ENCODE measurements around the gene COG1. TPM values are rescaled to one million over a fixed set of nuclear protein-coding genes. Genes with fewer than 3 reads are reported as not detected.

COG1 gene
- total RNA-seq, 2 experiments from 2014 or later, result 26.6 to 33.9 TPM

DNA sequence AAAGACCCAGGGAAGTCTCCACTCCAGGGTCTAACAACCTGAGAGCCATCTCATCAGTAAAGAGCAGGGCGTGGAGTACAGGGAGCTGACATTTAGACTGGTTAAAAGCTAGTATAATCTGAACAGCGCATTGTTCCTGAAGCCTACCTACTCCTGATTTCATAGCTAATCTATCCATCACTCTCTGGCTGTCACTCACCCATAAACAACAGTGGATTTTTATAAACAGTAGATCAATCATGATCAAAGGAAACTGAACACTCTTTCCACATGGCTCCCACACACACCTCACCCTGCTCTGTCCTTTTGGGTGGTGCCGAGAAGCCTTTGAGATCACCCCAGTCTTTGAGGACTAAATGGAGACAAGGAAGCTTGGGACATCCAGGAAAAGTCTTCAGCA lies 13.0 kb upstream of the COG1 start:
- CTCF ChIA-PET, result interaction anchor here (0.9 kb wide), 1 partner anchor 11 kb away, joined by 4 read pairs; no protein-coding TSS in a partner anchor
- Mint-ChIP-seq H3K9me3 (ENCODE audit: low read depth) (no peaks in the 10 kb centered on the region), H3K4me3 (no peak overlapping the region), H3K27me3 (no peaks in the 10 kb centered on the region), H3K4me1 (peaks cover 1% of the 10 kb centered on the region), H3K36me3 (no peaks in the 10 kb centered on the region), H3K27ac (no peak overlapping the region)
- DNase-seq (no peak), ATAC-seq (no peak)

DNA sequence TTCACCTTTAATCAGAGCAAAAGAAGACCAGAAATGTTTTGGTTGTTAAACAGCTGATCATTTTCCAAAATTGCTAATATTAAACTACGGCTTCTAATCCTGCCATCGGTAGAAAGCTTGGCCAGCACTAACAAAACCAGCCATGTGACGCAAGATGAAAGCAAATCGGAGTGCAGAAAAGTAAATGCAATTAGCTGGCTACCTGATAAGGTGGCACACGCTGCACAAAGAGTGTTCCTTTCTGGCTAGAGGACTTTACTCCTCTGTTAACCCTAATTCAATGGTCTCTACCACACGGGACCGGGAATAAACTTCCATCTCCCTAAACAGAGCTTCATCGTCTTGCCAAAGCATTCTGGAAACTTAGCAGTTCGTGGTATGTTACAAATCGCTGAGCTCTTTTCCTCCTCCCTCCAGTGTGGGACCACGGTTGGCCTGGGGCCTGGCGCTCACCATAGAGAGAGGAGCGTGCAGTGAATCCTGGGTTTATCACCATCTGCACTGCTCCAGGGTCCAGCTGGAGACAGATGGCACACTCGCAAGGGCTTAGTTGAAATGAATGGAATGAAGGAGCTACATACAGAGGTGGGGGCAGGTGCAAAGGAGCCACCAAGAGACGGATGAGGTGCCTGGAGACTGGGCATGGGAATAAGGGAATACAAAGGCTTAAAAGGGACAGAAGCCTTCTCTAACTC lies 10.1 kb upstream of the COG1 start:
- DNase-seq (no peak), ATAC-seq (no peak)
- Mint-ChIP-seq H3K27ac (no peak overlapping the region), H3K9me3 (ENCODE audit: low read depth) (no peaks in the 10 kb centered on the region), H3K27me3 (no peaks in the 10 kb centered on the region), H3K4me1 (peaks cover 1% of the 10 kb centered on the region), H3K36me3 (no peaks in the 10 kb centered on the region), H3K4me3 (no peak overlapping the region)
- CTCF ChIA-PET, result interaction anchor here (1.3 to 1.4 kb wide), 2 partner anchors 9 to 73 kb away, joined by 3 to 4 read pairs; no protein-coding TSS in a partner anchor

DNA sequence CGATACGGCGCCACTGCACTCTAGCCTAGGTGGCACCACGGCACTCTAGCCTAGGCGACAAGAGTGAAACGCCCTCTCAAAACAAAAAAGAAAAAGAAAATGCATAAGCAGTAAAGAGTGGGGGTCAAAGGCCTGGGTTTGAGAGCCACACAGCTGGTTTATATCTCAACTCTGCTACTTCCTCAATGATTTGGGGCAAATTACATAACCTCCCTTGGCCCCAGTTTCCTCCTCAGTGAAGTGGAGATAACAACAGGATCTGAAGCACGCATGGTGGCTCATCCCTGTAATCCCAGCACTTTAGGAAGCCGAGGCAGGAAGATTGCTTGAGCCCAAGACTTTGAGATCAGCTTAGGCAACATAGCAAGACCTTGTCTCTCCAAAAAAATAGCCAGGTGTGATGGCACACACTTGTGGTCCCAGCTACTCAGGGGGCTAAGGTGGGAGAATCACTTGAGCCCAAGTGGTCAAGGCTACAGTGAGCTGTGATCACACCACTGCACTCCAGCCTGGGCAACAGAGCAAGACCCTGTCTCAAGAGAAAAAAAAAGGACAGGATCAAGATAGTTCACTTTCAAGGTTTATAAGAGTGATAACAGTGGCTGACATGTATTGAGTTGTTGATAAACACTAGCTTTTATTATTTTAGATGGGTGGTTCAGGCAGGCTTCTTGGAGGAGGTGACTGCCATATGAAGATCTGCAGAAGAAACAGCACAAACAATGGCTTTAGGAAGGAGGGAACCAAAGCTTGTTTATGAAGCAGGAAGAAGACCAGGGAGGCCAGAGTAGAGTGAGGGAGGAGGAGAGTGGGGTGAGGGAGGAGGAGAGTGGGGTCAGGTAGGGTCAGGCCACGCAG lies 8.5 kb upstream of the COG1 start:
- no peak overlapping the region for H3K27ac Mint-ChIP-seq
- ATAC-seq, result no peak
- CTCF ChIA-PET, result interaction anchor here (1.0 to 1.5 kb wide), 2 partner anchors 186 to 624 kb away, joined by 4 to 5 read pairs; no protein-coding TSS in a partner anchor
- DNase-seq, result no peak
- H3K4me1 Mint-ChIP-seq, result peaks cover 1% of the 10 kb centered on the region
- no peaks in the 10 kb centered on the region for H3K36me3 Mint-ChIP-seq
- no peaks in the 10 kb centered on the region for H3K27me3 Mint-ChIP-seq
- H3K9me3 Mint-ChIP-seq (ENCODE audit: low read depth), result no peaks in the 10 kb centered on the region
- H3K4me3 Mint-ChIP-seq, result no peak overlapping the region

DNA sequence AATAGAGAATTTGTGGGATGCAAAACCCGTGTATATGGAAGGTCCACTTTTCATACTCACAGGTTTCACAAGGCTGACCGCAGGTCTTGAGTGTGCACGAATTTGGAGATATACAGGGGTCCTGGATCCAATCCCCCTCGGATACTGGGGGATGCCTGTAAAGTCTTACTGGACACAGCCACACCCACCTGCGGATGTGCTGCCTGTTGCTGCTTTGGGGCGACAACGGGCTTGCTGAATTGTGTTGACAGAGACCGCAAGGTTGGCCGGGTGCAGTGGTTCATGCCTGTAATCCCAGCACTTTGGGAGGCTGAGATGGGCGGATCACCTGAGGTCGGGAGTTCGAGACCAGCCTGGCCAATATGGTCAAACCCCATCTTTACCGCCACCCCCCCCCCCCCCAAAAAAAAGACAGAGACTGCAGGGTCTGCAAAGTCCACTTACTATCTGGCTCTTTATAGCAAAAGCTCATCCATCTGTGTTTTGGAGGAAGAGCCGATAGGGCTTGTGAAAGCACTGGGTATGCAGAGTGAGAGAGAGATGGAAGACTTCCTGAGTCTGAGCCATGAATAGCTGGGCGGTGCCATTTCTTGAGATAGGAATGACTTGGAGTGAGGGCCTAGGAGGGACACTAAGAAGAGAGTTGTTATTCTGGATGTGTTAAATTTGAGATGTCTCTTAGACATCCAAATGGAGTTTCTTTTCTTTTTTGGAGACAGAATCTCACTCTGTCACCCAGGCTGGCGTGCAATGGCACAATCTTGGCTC lies 6.4 kb upstream of the COG1 start:
- no peak overlapping the region for H3K4me3 Mint-ChIP-seq
- DNase-seq, result no peak
- no peak for ATAC-seq
- H3K36me3 Mint-ChIP-seq, result no peaks in the 10 kb centered on the region
- H3K4me1 Mint-ChIP-seq, result peaks cover 13% of the 10 kb centered on the region
- H3K27ac Mint-ChIP-seq, result no peak overlapping the region
- H3K27me3 Mint-ChIP-seq, result no peaks in the 10 kb centered on the region
- H3K9me3 Mint-ChIP-seq (ENCODE audit: low read depth), result no peaks in the 10 kb centered on the region
- CTCF ChIA-PET, result interaction anchor here (1.1 kb wide), 1 partner anchor 459 kb away, joined by 5 read pairs; no protein-coding TSS in a partner anchor

DNA sequence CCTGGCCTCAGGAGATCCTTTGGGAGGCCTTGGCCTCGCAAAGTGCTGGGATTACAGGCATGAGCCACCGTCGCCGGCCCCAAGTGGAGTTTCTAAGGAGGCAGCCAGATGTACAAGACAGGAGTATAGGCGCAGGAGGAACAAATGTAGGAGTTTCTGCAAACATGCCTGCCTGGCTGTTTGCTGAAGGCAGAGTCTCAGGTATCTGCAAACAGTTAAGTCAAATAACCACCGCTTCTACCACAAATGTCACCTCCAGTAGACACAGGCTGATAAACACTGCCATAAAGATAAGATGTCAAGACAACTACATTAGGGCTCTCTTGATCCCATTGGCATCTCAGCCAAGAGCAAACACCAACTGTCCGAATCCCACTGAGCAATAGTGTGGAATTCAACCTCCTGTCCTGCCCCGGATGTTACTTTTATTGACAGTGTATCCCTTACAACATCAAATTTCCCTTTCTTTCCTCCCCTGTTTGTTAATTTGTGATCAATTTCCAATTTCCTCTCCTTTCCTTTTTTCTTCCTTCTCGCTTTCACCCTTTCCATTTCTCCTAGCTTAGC lies 5.6 kb upstream of the COG1 start:
- ATAC-seq (no peak), DNase-seq (no peak)
- H3K27me3 Mint-ChIP-seq, result no peaks in the 10 kb centered on the region
- CTCF ChIA-PET, result interaction anchor here (7.8 kb wide), 1 partner anchor 461 kb away, joined by 85 read pairs; no protein-coding TSS in a partner anchor
- peaks cover 15% of the 10 kb centered on the region for H3K4me1 Mint-ChIP-seq
- no peak overlapping the region for H3K27ac Mint-ChIP-seq
- H3K9me3 Mint-ChIP-seq (ENCODE audit: low read depth), result no peaks in the 10 kb centered on the region
- H3K4me3 Mint-ChIP-seq, result no peak overlapping the region
- no peaks in the 10 kb centered on the region for H3K36me3 Mint-ChIP-seq

DNA sequence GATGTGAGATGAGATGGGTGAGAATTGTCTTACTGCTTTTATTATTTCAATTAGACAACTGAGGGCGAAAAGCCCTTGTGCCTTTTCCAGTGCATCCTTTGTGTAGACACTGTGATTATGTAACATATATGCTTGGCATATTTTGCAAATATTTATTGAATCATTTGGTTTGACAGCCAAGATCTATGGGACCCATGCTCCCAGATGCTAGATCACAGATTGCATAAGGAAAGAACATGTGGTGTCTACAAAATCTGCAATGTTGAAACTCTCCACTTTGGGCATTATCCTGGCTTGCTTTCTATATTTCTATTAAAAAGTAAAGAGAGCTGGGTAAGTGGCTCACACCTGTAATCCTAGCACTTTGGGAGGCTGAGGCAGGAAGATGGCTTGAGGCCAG lies 4.8 kb upstream of the COG1 start:
- Mint-ChIP-seq H3K27me3 (no peaks in the 10 kb centered on the region), H3K27ac (no peak overlapping the region), H3K9me3 (ENCODE audit: low read depth) (no peaks in the 10 kb centered on the region), H3K36me3 (no peaks in the 10 kb centered on the region), H3K4me1 (peaks cover 15% of the 10 kb centered on the region), H3K4me3 (no peak overlapping the region)
- no peak for ATAC-seq
- CTCF ChIA-PET, result interaction anchor here (5.0 to 7.8 kb wide), 2 partner anchors 40 to 462 kb away, joined by 30 to 85 read pairs; no protein-coding TSS in a partner anchor
- DNase-seq, result no peak

DNA sequence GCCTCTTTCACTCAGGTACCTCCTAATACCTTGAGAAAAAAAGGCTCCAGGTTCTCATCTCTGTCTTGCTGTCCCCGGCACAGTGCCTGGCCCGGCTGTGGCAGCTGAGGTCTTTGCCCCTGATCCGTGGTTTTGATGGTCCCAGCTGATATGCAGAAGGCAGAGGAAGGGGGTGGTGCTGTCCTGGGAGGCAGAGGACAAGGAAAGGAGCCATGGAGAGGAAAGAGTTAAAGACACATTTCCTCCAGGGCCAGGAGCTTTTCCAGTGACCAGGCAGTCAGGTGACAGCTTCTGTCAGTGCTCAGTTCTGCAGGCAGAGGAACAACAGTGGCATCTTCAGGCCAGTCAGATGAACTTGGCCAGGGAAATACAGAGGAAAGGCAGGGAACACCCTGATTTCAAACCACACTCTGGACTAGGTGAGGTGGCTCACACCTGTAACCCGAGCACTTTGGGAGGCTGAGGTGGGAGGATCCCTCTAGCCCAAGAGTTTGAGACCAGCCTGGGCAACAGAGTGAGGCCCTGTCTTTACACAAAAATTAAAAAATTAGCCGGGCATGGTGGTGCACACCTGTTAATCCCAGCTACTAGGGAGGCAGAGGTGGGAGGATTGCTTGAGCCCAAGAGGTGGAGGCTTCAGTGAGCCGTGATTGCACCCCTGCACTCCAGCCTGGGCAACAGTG lies 3.3 kb upstream of the COG1 start:
- DNase-seq (no peak), ATAC-seq (no peak)
- CTCF ChIA-PET, result interaction anchor here (0.6 to 7.8 kb wide), 6 partner anchors 38 to 633 kb away, joined by 3 to 85 read pairs (median 8); no protein-coding TSS in a partner anchor
- no peaks in the 10 kb centered on the region for H3K36me3 Mint-ChIP-seq
- H3K27me3 Mint-ChIP-seq, result no peaks in the 10 kb centered on the region
- H3K4me3 Mint-ChIP-seq, result no peak overlapping the region
- peaks cover 21% of the 10 kb centered on the region for H3K4me1 Mint-ChIP-seq
- H3K9me3 Mint-ChIP-seq (ENCODE audit: low read depth), result no peaks in the 10 kb centered on the region
- no peak overlapping the region for H3K27ac Mint-ChIP-seq

DNA sequence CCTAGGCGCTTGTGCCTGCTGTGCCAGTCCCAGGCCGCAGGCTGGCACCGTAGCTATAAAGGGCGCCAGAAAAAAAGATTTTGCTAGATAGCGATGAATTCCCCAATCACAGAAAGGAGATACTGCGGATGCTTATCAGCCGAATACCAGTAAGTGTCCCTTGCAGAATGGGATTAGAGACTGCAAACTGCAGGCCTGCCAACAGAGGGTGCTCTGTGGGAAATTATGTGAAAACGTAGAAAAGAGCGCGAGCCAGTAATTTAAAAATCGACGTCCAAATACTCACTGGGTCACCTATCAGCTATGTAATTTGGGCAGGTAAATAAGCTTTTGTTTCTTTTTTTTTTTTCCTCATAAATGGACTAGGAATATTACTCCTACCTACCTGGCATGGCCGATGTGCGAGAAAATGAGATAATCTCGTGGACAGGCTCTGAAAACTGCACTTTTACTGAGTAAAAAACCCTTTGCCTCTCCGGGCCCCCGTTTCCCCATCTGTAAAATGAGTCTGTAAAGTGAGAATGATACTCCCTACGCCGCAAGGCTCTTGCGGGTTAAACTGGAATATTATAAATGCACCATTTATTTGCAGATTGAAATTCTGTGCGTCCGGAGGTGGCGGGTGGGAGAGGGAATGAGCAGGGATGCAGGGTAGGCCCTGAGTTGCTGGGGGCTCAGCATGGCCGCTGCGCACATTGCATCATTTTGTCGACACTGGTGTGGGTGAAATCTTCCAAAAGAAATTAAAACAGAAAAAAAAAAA lies 1.2 kb upstream of the COG1 start:
- DNase-seq (peak; percentile 80), ATAC-seq (peak; percentile 11)
- CTCF ChIA-PET, result interaction anchor here (0.5 to 7.8 kb wide), 26 partner anchors 9 to 635 kb away, joined by 3 to 85 read pairs (median 4); a partner anchor contains a TSS
- no peaks in the 10 kb centered on the region for H3K27me3 Mint-ChIP-seq
- H3K36me3 Mint-ChIP-seq, result peaks cover 3% of the 10 kb centered on the region
- H3K4me1 Mint-ChIP-seq, result peaks cover 23% of the 10 kb centered on the region
- peak overlapping the region; percentile 92 for H3K4me3 Mint-ChIP-seq
- H3K27ac Mint-ChIP-seq, result peak overlapping the region; percentile 93
- H3K9me3 Mint-ChIP-seq (ENCODE audit: low read depth), result no peaks in the 10 kb centered on the region

DNA sequence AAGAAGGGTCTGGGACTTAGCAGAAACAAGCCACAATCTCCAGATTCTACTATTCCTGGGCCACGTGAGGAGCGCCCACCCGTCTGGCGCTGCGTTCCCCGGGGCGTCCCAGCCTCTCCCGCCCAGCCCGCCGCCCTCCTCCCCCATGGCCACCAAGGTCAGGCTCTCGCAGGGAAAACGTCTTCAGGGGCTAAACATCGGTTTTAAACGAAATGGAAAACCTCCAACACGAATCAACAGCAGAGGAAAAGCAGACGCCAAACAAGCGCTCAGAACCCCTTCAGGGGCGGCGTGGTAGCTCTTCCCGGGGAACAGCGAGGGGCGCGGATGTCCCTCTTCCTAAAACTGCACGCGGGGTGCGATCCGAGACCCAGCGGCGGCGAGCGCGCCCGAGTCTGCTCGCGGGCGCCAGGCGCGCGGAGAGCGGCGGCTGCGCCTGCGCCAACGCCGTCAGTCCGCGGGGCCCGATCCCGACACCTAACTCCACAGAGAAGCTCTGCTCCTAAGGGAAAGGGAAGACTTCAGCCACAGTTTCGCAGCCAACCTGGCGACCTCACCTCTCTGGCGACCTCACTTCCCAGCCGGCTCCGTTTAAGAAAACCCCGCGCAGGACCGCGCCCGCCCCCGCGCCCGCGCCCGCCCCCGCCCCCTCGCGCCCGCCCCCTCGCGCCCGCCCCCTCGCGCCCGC lies 505 bp upstream of the COG1 start:
- H3K27ac Mint-ChIP-seq, result peak overlapping the region; percentile 93
- peaks cover 23% of the 10 kb centered on the region for H3K4me1 Mint-ChIP-seq
- H3K9me3 Mint-ChIP-seq (ENCODE audit: low read depth), result no peaks in the 10 kb centered on the region
- CTCF ChIA-PET, result interaction anchor here (0.8 to 7.8 kb wide), 21 partner anchors 10 to 635 kb away, joined by 3 to 85 read pairs (median 5); a partner anchor contains a TSS
- peaks cover 10% of the 10 kb centered on the region for H3K36me3 Mint-ChIP-seq
- H3K27me3 Mint-ChIP-seq, result no peaks in the 10 kb centered on the region
- peak; percentile 74 for DNase-seq
- peak; percentile 83 for ATAC-seq
- H3K4me3 Mint-ChIP-seq, result peak overlapping the region; percentile 92

DNA sequence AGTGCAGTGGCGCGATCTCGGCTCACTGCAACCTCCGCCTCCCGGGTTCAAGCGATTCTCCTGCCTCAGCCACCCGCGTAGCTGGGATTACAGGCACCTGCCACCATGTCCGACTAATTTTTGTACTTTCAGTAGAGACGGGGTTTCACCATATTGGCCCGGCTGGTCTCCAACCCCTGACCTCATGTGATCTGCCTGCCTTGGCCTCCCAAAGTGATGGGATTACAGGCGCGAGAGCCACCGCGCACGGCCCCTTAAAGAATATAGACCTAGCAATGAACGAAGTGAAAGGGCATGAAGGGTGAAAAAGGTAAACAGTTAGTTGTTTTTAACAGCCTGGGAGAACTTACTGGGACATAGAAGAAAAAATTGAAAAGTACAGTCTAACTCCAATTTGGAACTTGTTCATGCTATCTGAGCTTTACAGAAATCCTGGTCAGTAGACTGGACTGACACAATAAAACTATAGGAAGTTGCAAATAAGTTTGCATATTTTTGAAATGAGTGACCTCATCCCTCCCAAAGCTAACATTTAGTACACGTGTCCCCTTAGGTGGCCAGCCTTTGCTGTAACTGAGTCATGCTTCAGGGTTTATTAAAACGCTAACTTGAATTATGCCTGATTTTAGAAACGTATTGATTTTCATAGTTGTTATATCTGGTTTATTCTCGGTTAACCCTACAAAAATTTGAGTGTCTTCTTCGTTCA lies 1.8 kb downstream of the COG1 start:
- no peak for DNase-seq
- CTCF ChIA-PET, result interaction anchor here (1.0 to 7.8 kb wide), 4 partner anchors 13 to 637 kb away, joined by 3 to 85 read pairs (median 3); no protein-coding TSS in a partner anchor
- peak overlapping the region; percentile 6 for H3K27ac Mint-ChIP-seq
- H3K36me3 Mint-ChIP-seq, result peaks cover 26% of the 10 kb centered on the region
- peaks cover 23% of the 10 kb centered on the region for H3K4me1 Mint-ChIP-seq
- peak overlapping the region; percentile 34 for H3K4me3 Mint-ChIP-seq
- ATAC-seq, result no peak
- H3K27me3 Mint-ChIP-seq, result no peaks in the 10 kb centered on the region
- H3K9me3 Mint-ChIP-seq (ENCODE audit: low read depth), result no peaks in the 10 kb centered on the region

DNA sequence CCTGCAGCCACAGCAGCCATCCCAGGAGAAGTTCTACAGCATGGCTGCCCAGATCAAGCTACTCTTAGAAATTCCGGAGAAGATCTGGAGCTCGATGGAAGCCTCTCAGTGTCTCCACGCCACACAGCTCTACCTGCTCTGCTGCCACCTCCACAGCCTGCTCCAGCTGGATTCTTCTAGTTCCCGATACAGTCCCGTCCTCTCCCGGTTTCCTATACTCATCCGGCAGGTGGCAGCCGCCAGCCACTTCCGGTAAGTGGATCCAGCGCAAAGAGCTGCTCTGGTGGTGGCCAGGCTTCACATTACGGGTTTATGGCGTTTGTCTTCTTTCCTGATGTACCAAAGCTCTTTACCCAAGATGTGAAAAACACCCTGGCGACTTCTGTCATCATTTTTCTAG lies 3.6 kb downstream of the COG1 start:
- no peak overlapping the region for H3K4me3 Mint-ChIP-seq
- ATAC-seq (no peak), DNase-seq (no peak)
- H3K4me1 Mint-ChIP-seq, result peaks cover 11% of the 10 kb centered on the region
- CTCF ChIA-PET, result interaction anchor here (1.0 to 1.9 kb wide), 3 partner anchors 15 to 640 kb away, joined by 3 to 6 read pairs (median 3); no protein-coding TSS in a partner anchor
- no peaks in the 10 kb centered on the region for H3K9me3 Mint-ChIP-seq (ENCODE audit: low read depth)
- peaks cover 44% of the 10 kb centered on the region for H3K36me3 Mint-ChIP-seq
- H3K27ac Mint-ChIP-seq, result no peak overlapping the region
- H3K27me3 Mint-ChIP-seq, result no peaks in the 10 kb centered on the region
